Endothelial cell (in vitro differentiated cells): ENCODE measurements around the gene SLC8A1. TPM values are rescaled to one million over a fixed set of nuclear protein-coding genes. Genes with fewer than 3 reads are reported as not detected.

Experiments
- DNase-seq: peaks from one replicate; pipeline ENCODE4 v3.0.0; 2021; ENCODE audit warnings: low spot score
- H3K27ac Mint-ChIP-seq: one replicate; pipeline ENCODE4 v1.8.0; 2021; ENCODE audit warnings: mixed read lengths, inconsistent platforms; ENCODE audit not compliant: unreplicated experiment
- H3K27me3 Mint-ChIP-seq: one replicate; pipeline ENCODE4 v1.8.0; 2021; ENCODE audit warnings: mild to moderate bottlenecking, moderate library complexity, mixed read lengths, inconsistent platforms; ENCODE audit not compliant: unreplicated experiment
- H3K36me3 Mint-ChIP-seq: one replicate; pipeline ENCODE4 v1.8.0; 2021; ENCODE audit warnings: mild to moderate bottlenecking, low read depth, mixed read lengths, inconsistent platforms; ENCODE audit not compliant: unreplicated experiment
- H3K4me1 Mint-ChIP-seq: one replicate; pipeline ENCODE4 v1.8.0; 2021; ENCODE audit warnings: mild to moderate bottlenecking, mixed read lengths, inconsistent platforms; ENCODE audit not compliant: unreplicated experiment
- H3K4me3 Mint-ChIP-seq: one replicate; pipeline ENCODE4 v1.8.0; 2021; ENCODE audit warnings: mild to moderate bottlenecking, mixed read lengths, inconsistent platforms; ENCODE audit not compliant: unreplicated experiment
- H3K9me3 Mint-ChIP-seq: one replicate; pipeline ENCODE4 v1.8.0; 2021; ENCODE audit warnings: mixed read lengths, inconsistent platforms; ENCODE audit not compliant: unreplicated experiment
- total RNA-seq: library from RNA; stranded (reverse); fragmentation: NEBNext Ultra II Directional; extraction: Animal tissue kit (Norgen Biotek cat#: 25700); gene quantifications from one replicate; pipeline ENCODE4 v1.2.1, GENCODE V29; 2021; ENCODE audit not compliant: unreplicated experiment
- TF ChIP-seq, protein P1 (sequence below): fragments of 200-600 bp; sonication (generic); IDR thresholded peaks from one replicate; pipeline ENCODE4 v1.5.0; 2021; ENCODE audit warnings: antibody characterized with exemption; ENCODE audit not compliant: unreplicated experiment

The SLC8A1 gene
- total RNA-seq, 1 donor from 2014 or later: 0.80 TPM

DNA sequence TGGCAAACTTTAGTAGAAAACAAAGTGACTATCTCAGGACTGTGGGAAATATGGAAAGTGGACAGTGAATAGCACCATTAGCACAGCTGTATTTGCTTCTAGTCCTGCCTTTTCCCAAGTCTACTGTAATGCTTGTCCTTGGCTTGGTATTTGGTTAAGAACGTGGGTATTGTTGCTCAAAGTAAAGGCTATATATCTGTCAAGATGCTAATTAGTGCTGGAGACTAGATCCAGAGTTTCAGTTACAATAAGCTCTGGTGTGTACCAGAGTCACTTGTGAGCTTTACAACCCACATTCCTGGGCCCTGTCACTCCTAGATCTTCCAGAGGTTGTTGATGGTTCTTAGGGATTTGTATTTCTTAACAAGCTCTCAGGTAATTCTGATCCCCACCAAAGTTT, 313.6 kb downstream of the SLC8A1 start:
- Mint-ChIP-seq H3K27me3 (no peaks in the 10 kb centered on the region), H3K4me1 (no peaks in the 10 kb centered on the region), H3K4me3 (no peak overlapping the region), H3K27ac (no peak overlapping the region), H3K9me3 (no peaks in the 10 kb centered on the region), H3K36me3 (no peaks in the 10 kb centered on the region)
- TF ChIP-seq, protein P1, sequence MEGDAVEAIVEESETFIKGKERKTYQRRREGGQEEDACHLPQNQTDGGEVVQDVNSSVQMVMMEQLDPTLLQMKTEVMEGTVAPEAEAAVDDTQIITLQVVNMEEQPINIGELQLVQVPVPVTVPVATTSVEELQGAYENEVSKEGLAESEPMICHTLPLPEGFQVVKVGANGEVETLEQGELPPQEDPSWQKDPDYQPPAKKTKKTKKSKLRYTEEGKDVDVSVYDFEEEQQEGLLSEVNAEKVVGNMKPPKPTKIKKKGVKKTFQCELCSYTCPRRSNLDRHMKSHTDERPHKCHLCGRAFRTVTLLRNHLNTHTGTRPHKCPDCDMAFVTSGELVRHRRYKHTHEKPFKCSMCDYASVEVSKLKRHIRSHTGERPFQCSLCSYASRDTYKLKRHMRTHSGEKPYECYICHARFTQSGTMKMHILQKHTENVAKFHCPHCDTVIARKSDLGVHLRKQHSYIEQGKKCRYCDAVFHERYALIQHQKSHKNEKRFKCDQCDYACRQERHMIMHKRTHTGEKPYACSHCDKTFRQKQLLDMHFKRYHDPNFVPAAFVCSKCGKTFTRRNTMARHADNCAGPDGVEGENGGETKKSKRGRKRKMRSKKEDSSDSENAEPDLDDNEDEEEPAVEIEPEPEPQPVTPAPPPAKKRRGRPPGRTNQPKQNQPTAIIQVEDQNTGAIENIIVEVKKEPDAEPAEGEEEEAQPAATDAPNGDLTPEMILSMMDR: no peak
- no peak for DNase-seq

DNA sequence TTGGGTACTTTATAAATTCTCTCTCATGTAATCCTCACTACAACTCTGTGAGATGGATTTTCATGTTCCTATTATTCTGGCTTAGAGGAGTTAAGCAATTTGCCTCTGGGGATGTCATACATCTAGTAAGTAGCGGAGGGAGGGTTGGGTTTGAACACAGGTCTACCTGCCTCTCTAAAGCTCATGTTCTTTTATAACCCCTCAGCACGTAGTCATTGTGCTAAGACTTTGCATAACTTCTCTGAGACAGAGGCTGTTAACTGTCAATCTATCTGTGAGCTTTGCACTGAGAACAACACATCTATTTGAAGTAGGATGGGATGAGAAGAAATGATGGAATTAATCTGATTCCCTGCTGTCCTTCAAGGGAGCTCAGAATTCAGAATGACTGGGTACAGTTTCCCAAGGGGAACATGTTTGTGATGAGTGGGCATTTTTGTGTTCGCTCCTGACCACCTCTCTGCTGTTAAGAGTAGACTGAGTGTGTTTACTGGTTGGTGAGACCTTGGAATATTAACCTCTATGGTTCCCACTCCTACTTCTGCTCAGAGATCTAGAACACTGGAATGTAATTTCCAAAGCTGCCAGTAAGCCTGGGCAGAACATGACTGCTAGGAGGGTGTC, 320.7 kb downstream of the SLC8A1 start:
- Mint-ChIP-seq H3K36me3 (no peaks in the 10 kb centered on the region), H3K27me3 (peaks cover 3% of the 10 kb centered on the region), H3K9me3 (no peaks in the 10 kb centered on the region), H3K4me3 (no peak overlapping the region), H3K27ac (no peak overlapping the region), H3K4me1 (no peaks in the 10 kb centered on the region)
- no peak for DNase-seq
- TF ChIP-seq, protein P1: no peak

DNA sequence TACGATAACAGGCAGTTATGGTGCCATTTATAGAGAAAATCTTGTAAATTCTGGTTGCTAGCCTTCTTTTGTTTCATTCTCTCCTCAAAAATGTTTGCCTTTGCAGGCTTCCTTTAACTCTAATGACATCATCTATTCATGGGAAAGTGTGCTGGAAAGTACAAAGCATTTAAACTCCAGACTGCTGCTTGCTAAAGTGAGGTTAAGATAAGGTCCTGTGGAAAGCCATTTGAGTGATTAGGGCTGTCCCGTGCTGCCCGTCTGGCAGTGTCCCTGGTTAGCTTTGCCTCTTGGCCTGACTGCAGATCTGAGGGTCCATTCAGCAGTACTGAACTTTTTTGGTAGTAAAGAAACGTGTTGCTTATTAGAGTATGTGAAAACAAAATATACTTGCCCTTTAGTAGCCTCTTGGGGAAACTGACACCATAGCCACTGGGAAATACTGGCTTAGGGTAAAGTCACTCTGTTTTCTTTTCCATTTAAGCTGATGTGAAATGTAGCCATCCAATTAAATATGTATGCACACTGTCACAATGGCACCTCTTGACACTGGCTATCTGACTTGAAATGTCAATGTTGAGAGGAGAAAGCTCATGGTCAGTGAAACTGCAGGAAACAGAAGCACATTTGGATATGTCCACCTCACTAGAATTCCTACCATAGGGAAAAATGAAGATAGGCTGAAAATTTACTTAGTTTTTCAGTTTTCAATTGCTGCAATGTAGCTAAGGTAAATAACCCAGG, 321.5 kb downstream of the SLC8A1 start:
- Mint-ChIP-seq H3K4me3 (no peak overlapping the region), H3K27ac (no peak overlapping the region), H3K4me1 (no peaks in the 10 kb centered on the region), H3K27me3 (peaks cover 3% of the 10 kb centered on the region), H3K36me3 (no peaks in the 10 kb centered on the region), H3K9me3 (no peaks in the 10 kb centered on the region)
- no peak for DNase-seq
- TF ChIP-seq, protein P1: no peak

DNA sequence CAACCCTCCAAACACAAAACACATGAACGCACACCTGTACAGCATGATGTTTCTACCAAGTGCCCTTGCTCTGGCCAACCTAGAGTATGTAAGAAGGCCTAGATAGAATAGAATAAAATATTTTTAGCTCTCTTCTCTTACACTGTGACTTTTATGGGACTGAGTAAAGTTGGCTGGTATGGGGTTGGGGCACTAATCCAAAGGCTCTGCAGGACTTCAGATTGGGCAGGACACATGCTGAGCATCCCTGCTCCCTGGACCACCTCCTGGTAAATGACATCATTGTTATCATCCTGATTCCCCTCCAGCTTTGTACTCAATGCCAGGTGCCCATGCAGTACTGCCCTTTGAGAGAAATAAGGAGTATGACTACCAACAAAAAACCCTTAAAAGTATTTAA, 322.2 kb downstream of the SLC8A1 start:
- H3K4me1 Mint-ChIP-seq: no peaks in the 10 kb centered on the region
- peaks cover 3% of the 10 kb centered on the region for H3K27me3 Mint-ChIP-seq
- H3K27ac Mint-ChIP-seq: no peak overlapping the region
- H3K9me3 Mint-ChIP-seq: no peaks in the 10 kb centered on the region
- DNase-seq: no peak
- TF ChIP-seq, protein P1: no peak
- no peaks in the 10 kb centered on the region for H3K36me3 Mint-ChIP-seq
- H3K4me3 Mint-ChIP-seq: no peak overlapping the region

DNA sequence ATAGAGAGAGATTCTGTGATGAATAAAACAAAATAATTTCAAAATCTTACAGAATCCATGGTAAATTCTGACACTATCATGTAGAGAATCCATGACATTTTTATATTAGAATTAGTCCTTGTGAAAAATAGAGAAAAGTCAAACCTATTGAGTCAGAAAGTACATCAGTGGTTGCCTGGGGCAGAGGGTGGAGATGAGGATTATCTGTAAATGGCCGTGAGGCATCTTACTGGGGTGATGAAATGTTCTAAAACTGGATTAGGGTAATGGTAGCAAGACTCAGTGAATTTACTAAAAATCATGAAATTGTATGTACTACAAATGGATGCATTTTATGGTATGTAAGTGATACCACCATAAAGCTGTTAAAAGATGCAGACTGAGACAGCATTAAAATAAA, 323.1 kb downstream of the SLC8A1 start:
- no peak for DNase-seq
- H3K36me3 Mint-ChIP-seq: no peaks in the 10 kb centered on the region
- H3K4me1 Mint-ChIP-seq: no peaks in the 10 kb centered on the region
- H3K27ac Mint-ChIP-seq: no peak overlapping the region
- peaks cover 3% of the 10 kb centered on the region for H3K27me3 Mint-ChIP-seq
- H3K4me3 Mint-ChIP-seq: no peak overlapping the region
- H3K9me3 Mint-ChIP-seq: no peaks in the 10 kb centered on the region
- TF ChIP-seq, protein P1: no peak
